NCI-H1048 (cell line): ENCODE data around the gene SLC26A2.

Source experiments
- DNase-seq: peaks from one replicate; lab custom pipeline; 2025; lab: John Stamatoyannopoulos, UW

The SLC26A2 gene

GRCh38 chr5:149960272-149961185 is at the start of gene SLC26A2:
TSS of gene SLC26A2 (plus strand) at chr5:149960758. CDS start at chr5:149977653, 16,895 bp downstream.
- peak; percentile 69 for DNase-seq

GRCh38 chr5:149911031-149911430 is 49.5 kb upstream of the SLC26A2 start:
- DNase-seq: no peak

GRCh38 chr5:149912226-149912871 is 48.2 kb upstream of the SLC26A2 start:
- DNase-seq: no peak

DNA sequence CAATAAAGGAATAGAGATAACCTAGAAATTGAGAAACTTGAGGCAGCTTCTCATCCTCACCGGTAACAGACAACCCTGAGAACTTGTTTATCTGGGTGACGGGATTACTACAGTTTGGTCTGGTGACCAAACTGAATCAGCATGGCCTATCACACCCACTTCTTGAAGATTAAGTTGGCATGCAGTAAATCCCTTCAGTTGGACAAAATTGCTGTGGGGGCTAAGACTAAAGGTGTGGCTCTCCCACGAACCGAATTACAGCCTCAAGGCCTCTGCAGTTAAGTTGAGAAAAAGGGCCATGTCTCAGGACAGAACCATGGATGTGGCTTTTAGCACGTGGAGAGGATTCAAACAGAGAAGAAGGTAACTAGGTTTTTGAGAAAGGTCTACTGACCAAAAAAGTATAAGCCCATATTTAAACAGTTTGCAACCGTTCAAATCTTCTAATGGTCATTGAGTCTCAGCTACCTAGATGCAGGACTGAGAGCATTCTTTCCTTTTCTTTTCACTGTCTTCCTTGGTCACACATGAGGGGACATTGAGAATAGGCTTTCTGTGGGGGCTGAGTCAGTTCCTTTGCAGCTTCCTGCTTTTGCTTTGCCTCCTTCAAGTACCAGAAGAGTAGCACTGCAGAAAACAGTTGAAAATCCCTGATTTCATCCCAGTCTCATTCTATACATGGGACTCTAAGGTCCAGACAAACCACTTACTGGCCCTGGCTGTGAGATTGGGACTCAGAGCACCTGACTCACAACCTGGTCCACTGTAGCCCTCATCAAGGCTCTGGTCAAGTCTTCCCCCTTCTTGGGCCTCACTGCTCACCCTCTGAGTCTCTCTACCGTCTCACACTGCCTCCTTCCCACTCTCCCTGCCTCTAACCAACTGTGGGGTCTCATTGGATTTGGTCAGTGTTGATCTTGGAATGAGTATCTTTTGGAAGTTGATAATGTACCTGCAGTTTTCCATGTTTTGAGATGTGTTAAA is 46.8 kb upstream of the SLC26A2 start:
- no peak for DNase-seq

DNA sequence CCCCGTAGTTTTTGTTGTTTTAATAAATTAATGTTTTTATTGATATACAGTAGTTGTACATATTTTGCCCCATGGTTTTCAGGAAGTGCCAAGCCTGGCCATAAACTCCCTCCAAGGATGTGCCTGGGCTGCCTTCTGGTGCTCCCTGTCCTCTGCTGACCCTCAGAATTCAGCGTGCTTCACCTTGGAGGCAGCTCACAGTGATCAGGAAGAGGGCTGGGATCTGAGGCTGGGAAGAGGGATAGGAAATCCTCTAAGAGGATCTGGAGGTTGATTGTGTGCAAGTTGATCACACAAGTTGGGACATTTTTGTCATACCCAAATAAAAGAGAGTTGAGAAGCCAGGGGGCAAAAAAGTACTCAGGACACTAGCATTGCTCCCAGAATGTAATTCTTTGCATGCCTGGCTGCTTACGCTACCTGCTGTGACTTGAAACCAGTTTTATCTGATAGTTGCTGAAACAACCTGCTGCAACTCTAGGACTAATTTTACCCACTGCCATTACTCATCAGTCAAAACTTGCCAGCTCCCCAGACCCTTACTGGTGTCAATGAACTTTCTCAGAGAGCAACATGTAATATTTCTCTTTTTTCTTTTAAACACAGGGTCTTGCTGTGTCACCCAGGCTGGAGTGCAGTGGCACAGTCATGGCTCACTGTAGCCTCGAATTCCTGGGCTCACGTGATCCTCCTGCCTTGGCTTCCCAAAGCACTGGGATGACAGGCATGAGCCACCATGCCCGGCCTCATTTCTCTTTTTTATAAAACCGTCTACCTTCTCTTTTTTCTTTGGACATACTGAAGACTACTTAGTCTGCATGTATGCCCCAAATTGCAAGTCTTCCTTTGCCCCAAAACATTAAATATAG is 44.9 kb upstream of the SLC26A2 start:
- no peak for DNase-seq

- DNase-seq: no peak
Measured at GRCh38 chr5:149916334-149917072, 44.1 kb upstream of the SLC26A2 start.

- no peak for DNase-seq
Measured at GRCh38 chr5:149917073-149917676, 43.4 kb upstream of the SLC26A2 start.

DNA sequence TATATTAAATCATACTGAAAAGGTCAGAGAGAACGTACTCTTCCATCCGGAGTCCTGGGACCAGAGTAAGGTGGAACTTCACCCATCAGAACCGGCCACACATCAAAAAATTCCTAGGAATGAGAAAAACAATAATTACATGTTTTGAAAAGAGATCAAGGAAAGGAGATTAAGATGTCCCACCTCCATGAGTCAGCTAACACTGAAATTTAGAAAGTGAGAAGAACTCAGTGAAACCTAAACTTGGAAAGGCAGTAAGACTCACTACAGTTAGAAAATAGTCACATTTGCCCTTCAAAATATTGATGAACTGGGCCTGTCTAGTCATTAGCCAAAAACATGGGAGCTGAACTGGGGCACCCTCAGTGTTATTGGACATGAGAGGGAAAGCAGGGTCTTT is 39.0 kb upstream of the SLC26A2 start:
- no peak for DNase-seq

DNA sequence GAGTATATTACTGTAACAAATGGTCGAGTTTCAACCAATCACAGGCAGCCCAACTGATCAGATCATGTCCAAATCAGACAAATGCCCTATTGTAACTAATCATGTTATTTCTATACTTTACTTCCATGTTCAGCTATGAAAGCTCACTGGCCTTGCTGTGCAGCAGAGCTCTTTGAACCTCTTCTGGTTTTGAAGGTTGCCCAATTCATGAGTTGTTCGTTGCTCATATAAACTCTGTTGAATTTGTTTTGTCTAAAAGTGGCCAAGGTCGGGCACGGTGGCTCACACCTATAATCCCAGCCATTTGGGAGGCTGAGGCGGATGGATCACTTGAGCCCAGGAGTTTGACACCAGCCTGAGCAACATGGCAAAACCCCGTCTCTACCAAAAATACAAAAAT is 37.6 kb upstream of the SLC26A2 start:
- DNase-seq: no peak

DNA sequence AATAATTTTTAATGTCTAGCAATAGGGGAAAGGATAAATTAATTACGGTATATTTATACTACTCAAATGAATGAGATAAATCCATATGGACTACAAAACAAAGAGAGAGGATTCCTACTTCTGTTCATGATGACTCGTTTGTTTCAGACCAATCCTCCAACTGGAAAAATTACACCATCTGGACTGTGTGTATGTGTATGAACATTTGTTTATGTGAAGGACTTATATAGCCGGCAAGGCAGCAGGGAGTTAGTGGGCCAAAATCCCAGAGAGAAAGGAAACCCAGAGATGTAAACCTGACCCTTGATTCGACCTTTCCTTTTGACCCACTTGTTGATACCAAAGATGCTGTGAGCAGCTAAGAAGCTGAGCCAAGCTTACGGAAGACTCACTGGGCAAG is 36.1 kb upstream of the SLC26A2 start:
- no peak for DNase-seq

DNA sequence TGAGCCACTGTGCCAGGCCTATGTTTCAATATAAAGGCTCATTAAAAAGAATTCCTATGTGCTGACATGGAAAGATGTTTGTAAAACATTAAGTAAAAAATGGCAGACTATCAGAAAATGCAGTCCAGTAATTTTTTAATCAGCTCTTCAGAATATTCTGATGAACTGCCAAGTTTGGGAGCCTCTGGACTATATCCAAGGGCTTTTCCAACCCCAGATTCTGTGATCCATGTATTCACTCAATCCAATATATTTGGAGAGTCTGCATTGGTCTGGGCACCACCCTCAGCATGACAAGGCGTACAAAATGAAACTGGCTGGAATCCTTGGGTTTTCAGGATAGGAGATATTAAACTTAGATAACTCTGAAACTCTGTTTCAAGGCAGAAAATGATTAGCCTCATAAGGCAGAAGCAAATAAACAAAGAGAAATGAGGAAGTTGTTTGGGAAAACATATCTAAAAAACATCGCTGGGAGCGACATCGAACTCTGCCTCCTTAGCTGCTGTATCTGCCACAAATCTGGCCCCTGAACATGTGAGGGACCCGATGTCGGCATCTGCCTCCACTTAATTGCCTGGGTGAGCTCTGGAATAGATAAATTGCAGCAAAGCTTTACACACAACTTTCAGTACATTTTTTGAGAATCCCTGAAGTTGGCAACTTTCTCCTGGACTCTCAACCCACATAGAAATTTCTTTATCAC is 30.4 kb upstream of the SLC26A2 start:
- no peak for DNase-seq

GRCh38 chr5:149930749-149931574 is 29.6 kb upstream of the SLC26A2 start:
- DNase-seq: no peak

- no peak for DNase-seq
Measured at GRCh38 chr5:149931992-149932436, 28.5 kb upstream of the SLC26A2 start.

- no peak for DNase-seq
Measured at GRCh38 chr5:149932445-149933350, 27.9 kb upstream of the SLC26A2 start.

GRCh38 chr5:149935431-149935901 is 25.1 kb upstream of the SLC26A2 start:
- no peak for DNase-seq

DNA sequence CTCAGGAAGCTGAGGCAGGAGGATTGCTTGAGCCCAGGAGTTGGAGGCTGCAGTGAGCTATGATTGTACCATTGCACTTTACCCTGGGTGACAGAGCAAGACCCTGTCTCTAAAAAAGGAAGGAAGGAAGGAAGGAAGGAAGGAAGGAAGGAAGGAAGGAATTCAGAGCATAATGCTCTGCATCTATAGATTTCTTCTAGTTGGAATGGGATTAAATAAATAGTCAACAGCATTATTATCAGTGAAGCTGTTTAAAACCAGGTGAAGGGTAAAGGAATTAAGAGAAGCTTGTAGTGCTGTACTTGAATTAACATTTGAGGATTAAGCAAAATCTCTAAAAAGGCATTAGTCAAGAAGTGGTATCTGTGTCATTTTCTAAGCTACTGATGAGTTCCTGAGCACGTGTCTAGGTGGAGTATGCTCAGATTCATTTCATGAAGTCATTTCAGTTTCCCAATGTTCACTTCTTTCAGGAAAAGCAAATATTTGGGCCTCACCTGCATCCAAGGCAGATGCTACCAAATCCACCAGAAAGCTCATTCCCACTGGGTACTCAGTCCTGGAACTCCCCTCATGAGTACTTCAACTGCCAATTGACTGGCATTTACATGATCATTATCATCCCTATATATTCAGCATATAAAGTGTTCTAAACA is 24.4 kb upstream of the SLC26A2 start:
- DNase-seq: no peak

- DNase-seq: no peak
Measured at GRCh38 chr5:149936700-149937091, 23.9 kb upstream of the SLC26A2 start.
